NCI-H82 (cell line): ENCODE results near the gene IL1RAPL2.
"Not testable (repeated sequence)": the region's sequence is repeated elsewhere in the genome, so short reads cannot be mapped to it uniquely, and the experiment has no call there.

Source experiments
- DNase-seq: peaks from one replicate; lab custom pipeline; 2025; lab: John Stamatoyannopoulos, UW

Gene IL1RAPL2

GRCh38 chrX:105703876-105704275, 1137.9 kb downstream of the IL1RAPL2 start:
- no peak for DNase-seq

DNA sequence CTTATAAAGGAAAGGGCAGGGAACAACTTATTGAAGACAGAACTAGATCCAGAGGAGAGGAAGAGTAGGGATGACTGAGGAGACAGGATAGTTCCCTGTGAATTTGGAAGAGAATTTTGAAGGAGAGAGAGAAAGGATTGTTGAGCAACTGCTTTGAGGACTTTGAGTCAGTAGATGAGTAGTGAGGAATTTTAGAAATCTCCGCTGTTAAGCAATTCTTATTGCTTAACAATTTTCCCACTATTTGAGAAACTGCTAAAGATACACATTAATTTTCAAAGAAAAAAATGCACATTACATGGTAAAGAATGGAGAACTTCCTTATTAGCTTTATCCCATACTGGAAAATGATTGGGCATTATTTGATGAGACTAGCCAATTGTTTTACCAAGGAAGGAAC, 1140.0 kb downstream of the IL1RAPL2 start:
- DNase-seq: no peak

- no peak for DNase-seq
Observed at GRCh38 chrX:105711805-105712204, 1145.8 kb downstream of the IL1RAPL2 start.

DNA sequence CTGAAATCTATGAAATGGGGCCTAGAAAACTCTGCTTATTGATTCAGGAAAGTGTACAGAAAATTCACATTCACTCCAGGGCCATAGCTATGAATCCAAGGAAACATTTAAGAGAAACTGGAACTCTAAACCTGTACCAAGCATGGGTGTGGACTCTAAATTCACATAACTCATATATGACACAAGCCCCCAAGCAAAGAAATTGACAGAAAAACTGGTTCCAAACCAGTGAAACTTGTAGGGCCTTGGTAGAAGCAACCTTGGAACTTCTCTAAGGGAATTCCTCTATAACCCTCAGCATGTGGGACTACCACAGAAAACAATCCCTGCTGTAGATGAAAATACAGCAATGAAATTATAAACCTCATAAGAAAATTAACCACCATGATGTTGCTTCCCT, 1149.7 kb downstream of the IL1RAPL2 start:
- no peak for DNase-seq

DNA sequence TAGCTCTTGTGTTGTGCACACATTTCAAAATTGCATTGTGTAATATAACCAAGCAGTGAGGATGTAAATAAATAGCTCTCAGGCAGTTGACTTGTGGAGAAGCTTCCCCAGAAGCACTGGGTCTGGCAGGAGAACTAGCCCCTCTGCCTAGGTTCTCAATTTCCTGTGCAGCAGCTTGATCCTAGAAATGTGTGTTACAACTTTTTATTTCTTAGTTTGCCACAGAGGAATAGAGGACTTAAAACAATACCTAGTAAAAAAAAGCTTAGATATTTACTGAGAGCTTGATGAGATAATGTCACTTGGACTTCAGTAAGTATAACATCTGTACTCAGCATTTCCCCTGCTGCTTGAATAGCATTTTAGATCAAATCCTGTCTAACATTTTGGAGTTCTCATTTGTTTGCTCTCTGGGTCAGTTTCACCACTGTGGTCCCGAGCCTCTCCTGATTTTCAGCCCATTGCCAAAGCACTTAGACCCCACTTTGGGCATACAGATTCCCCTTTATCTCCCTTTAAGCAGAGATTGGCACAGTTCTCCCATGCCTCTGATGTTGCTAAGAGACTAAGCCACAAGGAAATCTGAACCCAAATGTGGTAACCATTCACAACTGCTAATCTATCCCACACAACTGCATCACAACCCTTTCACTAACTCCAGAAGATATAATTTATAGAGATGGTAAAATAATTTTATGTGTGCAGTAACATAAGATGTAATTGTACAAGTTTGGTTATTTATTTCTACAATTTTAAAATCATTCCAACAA, 1158.2 kb downstream of the IL1RAPL2 start:
- no peak for DNase-seq

DNA sequence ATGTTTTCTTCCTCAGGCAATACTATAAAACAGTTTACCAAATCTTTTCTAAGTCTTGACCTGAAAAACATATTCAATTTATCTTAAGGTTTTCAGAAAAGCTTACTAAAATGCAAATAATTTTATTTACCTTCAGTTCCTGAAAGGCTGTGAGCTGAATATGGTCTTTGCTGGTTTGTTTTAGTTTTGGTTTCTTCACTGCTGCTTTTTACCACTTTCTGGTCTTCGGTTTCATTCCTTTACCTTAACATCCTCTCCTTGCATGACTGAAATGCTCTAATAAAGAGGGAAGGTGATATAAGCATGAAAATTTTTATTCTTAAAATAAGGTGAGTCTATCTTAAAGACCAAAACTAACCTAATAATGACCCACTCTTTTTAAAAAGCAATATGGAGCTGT, 1159.2 kb downstream of the IL1RAPL2 start:
- no peak for DNase-seq

GRCh38 chrX:105738162-105738561, 1172.2 kb downstream of the IL1RAPL2 start:
- no peak for DNase-seq

- no peak for DNase-seq
Observed at GRCh38 chrX:105744291-105744690, 1178.3 kb downstream of the IL1RAPL2 start.

GRCh38 chrX:105744946-105745345, 1178.9 kb downstream of the IL1RAPL2 start:
- no peak for DNase-seq

DNA sequence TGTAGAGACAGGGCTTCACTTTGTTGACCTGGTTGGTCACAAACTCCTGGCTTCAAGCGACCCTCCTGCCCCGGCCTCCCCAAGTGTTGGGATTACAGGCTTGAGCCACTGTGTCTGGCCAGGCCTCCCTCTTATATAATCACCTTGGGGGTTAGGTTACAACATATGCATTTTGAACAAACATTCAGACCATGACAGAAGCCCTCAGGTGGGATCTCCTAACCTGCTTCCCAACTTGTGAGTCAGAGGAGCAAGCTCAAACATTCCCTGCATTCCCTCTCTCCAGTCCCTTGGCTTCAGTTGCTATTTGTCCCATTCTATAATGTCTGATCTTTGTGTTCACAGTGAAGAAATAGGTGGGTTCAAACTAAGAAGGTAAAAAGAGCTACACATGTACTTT, 1179.9 kb downstream of the IL1RAPL2 start:
- no peak for DNase-seq

GRCh38 chrX:105752338-105752956, 1186.4 kb downstream of the IL1RAPL2 start:
- no peak for DNase-seq

DNA sequence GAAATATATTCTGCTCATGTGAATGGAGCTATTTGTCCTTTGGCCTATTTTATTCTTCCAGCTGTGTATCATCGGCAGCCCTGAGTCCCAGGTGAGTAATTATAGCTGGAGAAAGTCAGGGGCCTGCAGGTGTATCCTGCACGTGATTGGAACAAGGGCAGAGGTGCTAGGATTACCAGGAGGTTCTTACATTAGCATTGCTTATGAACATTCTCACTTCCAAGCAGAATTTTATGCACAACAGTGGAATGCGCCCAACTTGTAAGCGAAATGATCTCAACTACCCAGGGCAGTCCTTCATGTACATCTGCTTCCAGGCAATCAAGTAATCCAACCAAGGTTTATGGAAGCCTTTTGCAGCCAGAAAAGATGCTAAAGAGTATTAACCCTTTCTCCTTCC, 1187.4 kb downstream of the IL1RAPL2 start:
- DNase-seq: no peak

DNA sequence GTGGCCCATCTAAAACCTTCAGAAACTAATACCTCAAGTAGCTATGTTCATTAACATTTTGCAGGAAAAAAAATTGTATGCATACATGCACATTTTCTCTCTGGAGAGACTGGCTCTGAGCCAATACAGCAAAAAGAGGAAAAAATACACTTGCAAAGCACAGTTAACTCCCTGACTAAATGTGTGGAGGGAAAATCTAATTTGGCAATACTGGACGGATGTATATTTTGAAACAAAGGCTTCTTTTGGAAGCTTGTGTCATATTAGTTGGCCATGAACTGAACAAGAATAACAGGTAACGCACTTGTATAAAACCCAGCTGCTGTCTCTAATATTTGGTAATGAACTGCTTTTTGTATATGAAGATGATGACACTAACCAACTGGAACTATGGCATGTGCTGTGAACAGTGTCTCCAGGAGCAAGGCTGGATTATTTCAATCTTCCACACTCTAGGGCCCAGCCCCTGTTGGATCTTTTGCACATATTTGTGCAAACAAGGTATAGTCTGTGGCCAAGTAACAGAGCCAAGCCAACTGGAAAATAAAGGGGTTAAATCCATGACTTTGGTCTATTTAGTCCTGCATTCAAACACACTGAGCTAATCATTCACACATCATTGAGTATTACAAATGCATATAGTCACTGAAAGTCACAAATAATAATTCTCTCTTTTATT, 1188.4 kb downstream of the IL1RAPL2 start:
- no peak for DNase-seq

- no peak for DNase-seq
Observed at GRCh38 chrX:105755109-105755508, 1189.1 kb downstream of the IL1RAPL2 start.

DNA sequence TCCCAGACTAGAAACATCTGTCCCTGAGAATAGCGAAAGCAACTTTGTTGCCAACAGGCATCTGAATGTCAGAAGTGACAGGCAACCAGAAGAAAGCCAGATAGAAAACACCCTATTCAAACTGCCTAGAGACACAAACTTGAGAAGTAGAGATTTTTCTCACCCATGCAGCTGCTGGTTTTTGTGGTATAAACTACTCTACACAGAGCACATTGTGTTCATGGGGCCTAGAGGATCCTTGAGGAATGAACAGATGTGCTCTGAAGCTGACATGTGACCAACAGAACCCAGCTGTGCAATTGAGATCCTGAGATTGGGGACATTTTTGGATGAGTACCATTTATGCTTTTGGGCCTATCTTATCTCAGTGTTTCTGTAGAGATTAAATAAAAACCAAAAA, 1192.8 kb downstream of the IL1RAPL2 start:
- no peak for DNase-seq

DNA sequence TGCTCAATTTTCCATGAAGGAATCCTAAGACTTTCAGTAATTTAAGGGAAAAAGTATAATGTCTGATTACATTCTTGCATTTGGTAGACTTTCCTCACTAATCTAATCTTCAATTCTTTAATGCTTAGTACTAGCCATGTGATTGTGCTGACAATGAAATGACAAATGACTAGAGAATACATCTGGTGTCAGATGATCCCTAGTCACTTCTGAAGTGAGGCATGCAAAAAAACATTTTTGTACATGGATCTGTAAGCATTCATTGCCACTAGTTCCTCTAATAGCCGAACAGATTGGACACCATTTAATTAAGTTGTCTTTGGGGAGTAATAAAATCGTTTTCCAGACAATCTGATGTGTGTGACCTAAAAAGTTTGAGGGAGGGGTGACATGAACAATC, 1193.6 kb downstream of the IL1RAPL2 start:
- no peak for DNase-seq

DNA sequence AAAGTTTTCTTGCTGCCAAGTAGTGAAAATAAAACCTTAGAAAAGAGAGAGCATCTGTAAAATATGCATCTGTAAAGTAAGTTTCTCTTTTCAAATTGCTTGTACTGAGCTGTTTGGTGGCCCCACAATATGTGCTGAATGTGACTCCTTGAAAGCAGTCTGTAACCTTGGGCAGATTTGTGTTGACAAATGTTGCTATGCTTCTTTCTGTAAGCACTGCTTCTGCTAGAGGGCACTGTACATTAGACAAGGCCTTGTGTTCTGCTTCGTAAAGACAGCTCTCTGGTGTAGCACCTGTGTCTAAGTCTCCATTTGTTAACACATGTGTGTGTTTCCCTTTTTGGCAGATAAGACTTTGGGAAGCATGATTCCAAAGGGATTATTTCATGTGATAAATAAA, 1199.7 kb downstream of the IL1RAPL2 start:
- peak; percentile 17 for DNase-seq

GRCh38 chrX:105773801-105774200, 1207.8 kb downstream of the IL1RAPL2 start:
- no peak for DNase-seq

DNA sequence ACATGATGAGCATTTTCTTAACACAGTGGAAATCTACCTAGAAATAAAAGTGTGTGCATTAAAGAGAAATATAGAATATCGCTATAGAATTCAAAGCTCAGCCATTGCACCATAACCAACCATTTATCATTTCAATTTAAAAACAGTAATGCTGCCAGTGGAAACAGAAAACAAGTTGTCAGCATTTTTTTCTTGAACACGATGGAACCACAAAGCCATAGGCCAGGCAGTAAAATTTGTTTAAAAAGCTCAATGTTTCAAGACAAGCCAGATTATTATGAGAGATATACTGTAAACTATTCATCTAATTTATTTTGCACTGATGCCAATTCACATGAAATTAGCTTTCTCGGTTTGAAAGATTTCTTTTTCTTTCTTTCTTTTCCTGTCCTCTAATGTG, 1209.7 kb downstream of the IL1RAPL2 start:
- DNase-seq: no peak

DNA sequence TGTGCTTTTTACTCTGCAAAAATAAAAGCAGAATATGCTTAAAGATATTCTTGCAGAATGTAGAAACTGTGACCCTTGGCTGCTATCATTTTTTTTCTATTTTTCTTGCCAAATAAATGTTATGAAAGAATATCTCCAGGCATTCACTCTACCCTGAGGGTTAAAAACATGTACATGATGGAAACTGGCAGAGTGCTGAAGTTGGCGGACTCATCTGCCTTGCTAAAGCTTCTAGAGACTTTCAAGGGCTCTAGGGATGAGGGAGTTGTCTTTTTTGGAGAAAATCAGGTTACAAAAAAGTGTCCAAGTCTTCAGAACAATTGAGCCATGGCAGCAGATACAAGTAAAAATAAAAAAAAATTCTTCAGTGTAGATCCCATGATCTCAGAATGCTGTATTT, 1215.8 kb downstream of the IL1RAPL2 start:
- DNase-seq: no peak

DNA sequence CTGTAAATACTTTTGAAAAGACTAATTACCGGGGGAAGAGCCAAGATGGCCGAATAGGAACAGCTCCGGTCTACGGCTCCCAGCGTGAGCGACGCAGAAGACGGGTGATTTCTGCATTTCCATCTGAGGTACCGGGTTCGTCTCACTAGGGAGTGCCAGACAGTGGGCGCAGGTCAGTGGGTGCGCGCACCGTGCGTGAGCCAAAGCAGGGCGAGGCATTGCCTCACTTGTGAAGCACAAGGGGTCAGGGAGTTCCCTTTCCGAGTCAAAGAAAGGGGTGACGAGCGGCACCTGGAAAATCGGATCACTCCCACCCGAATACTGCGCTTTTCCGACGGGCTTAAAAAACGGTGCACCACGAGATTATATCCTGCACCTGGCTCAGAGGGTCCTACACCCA, 1230.9 kb downstream of the IL1RAPL2 start:
- peak; percentile 4 for DNase-seq

DNA sequence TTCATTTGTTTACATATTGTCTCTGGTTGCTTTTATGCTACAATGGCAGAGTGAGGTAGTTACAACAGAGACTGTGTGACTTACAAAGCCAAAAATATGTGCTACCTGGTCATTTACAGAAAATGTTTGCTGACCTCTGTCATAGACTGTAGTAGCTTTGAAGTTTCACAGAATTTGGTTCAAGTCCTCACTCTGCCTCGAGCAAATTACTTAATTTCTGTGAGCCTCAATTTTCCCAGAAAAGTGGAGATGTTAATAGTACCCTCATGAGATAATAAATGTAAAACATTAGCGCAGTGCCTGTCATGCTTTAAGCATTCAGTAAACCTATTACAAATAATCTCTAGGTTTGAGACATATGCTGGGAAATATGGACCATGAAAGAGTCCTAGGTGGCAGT, 1237.9 kb downstream of the IL1RAPL2 start:
- no peak for DNase-seq

GRCh38 chrX:105805655-105806054, 1239.7 kb downstream of the IL1RAPL2 start:
- DNase-seq: not testable (repeated sequence)
